Large intestine (tissue), 12 donors: ENCODE measurements around the gene NPY4R. TPM values are rescaled to one million over a fixed set of nuclear protein-coding genes. Genes with fewer than 3 reads are reported as not detected.
"Not testable (repeated sequence)": the region's sequence is repeated elsewhere in the genome, so short reads cannot be mapped to it uniquely, and the experiment has no call there.

Source experiments
- DNase-seq, 2 donors: peaks; one replicate each; pipeline versions ENCODE4 v3.0.0 to v3.0.0-alpha.2; 2013
- H3K27ac ChIP-seq: one replicate; pipeline ENCODE4 v1.5.1; 2013; ENCODE audit warnings: low read length
- H3K27me3 ChIP-seq: 2 replicates; pipeline ENCODE4 v1.6.1; 2013; ENCODE audit warnings: low read length; ENCODE audit not compliant: control insufficient read depth, insufficient read depth
- H3K36me3 ChIP-seq: 2 replicates; pipeline ENCODE4 v1.6.1; 2013; ENCODE audit warnings: low read length; ENCODE audit not compliant: control insufficient read depth, insufficient read depth
- H3K4me1 ChIP-seq: one replicate; pipeline ENCODE4 v1.6.1; 2013; ENCODE audit warnings: low read length; ENCODE audit not compliant: control insufficient read depth, insufficient read depth
- H3K4me3 ChIP-seq: one replicate; pipeline ENCODE4 v1.5.1; 2013; ENCODE audit warnings: low read length
- H3K9me3 ChIP-seq: one replicate; pipeline ENCODE4 v1.6.1; 2013; ENCODE audit warnings: mild to moderate bottlenecking, low read depth, low read length, moderate library complexity; ENCODE audit not compliant: control insufficient read depth
- WGBS: methylation state at CpG from one replicate; pipeline ENCODE4 v1.1.5; 2013; ENCODE audit warnings: low lambda C conversion rate; ENCODE audit not compliant: insufficient coverage; 5-methylcytosine and 5-hydroxymethylcytosine counted together
- long read RNA-seq, 11 donors: transcript quantifications; one replicate each; lab custom pipeline, GENCODE V29; 2026
- polyA plus RNA-seq: library from polyadenylated mRNA; unstranded; fragments of 120-200 nt; gene quantifications from one replicate; pipeline ENCODE4 v1.2.1, GENCODE V29; 2013

NPY4R gene
- polyA plus RNA-seq, result 1.8 TPM
- long read RNA-seq, donor 1, result 0 reads
- long read RNA-seq, donor 2, result 0 reads
- long read RNA-seq, donor 3, result 0 reads
- long read RNA-seq, donor 4, result 0 reads
- long read RNA-seq, donor 5, result 0 reads
- long read RNA-seq, donor 6, result 0 reads
- long read RNA-seq, donor 7, result 0 reads
- long read RNA-seq, donor 8, result 0 reads
- long read RNA-seq, donor 9, result 0 reads
- long read RNA-seq, donor 10, result 0 reads
- long read RNA-seq, donor 11, result 0 reads

- not testable (repeated sequence) for H3K4me1 ChIP-seq, DNase-seq, H3K36me3 ChIP-seq, H3K27me3 ChIP-seq, H3K27ac ChIP-seq, H3K4me3 ChIP-seq, H3K9me3 ChIP-seq
- WGBS, result no CpG with 5 or more reads among the region's 36 CpGs
These were observed at the start of gene NPY4R for GRCh38 chr10:46465765-46466164. TSS of gene NPY4R (minus strand) at chr10:46465958. CDS start at chr10:46462635, 3,323 bp downstream.

- DNase-seq, result no peak
- H3K27ac ChIP-seq, result no peak overlapping the region
- no peaks in the 10 kb centered on the region for H3K36me3 ChIP-seq
- H3K27me3 ChIP-seq, result no peaks in the 10 kb centered on the region
- no peaks in the 10 kb centered on the region for H3K4me1 ChIP-seq
- no peaks in the 10 kb centered on the region for H3K9me3 ChIP-seq
- H3K4me3 ChIP-seq, result no peak overlapping the region
These were observed 49.6 kb upstream of the NPY4R start for GRCh38 chr10:46515366-46515765.

GRCh38 chr10:46514899-46515298 lies 49.1 kb upstream of the NPY4R start:
- no peaks in the 10 kb centered on the region for H3K9me3 ChIP-seq
- H3K27me3 ChIP-seq, result no peaks in the 10 kb centered on the region
- no peak overlapping the region for H3K27ac ChIP-seq
- H3K4me3 ChIP-seq, result no peak overlapping the region
- no peak for DNase-seq
- no peaks in the 10 kb centered on the region for H3K36me3 ChIP-seq
- WGBS, result 74% methylated on average over 3 of the region's 3 CpGs
- no peaks in the 10 kb centered on the region for H3K4me1 ChIP-seq

- Histone ChIP-seq H3K4me1 (no peaks in the 10 kb centered on the region), H3K36me3 (no peaks in the 10 kb centered on the region), H3K9me3 (no peaks in the 10 kb centered on the region), H3K27ac (no peak overlapping the region), H3K4me3 (no peak overlapping the region), H3K27me3 (no peaks in the 10 kb centered on the region)
- 80% methylated on average over 2 of the region's 6 CpGs for WGBS
- DNase-seq, result no peak
These were observed 48.7 kb upstream of the NPY4R start for GRCh38 chr10:46514431-46514861.

GRCh38 chr10:46513333-46513732 lies 47.6 kb upstream of the NPY4R start:
- WGBS, result no CpG with 5 or more reads among the region's 8 CpGs
- H3K27me3 ChIP-seq, H3K4me1 ChIP-seq, H3K27ac ChIP-seq, DNase-seq, H3K36me3 ChIP-seq, H3K9me3 ChIP-seq, H3K4me3 ChIP-seq: not testable (repeated sequence)

GRCh38 chr10:46512725-46513124 lies 47.0 kb upstream of the NPY4R start:
- H3K36me3 ChIP-seq, DNase-seq, H3K4me1 ChIP-seq, H3K9me3 ChIP-seq, H3K4me3 ChIP-seq, H3K27me3 ChIP-seq, H3K27ac ChIP-seq: not testable (repeated sequence)
- WGBS, result no CpG with 5 or more reads among the region's 7 CpGs

- H3K27ac ChIP-seq, H3K36me3 ChIP-seq, H3K9me3 ChIP-seq, H3K27me3 ChIP-seq, H3K4me1 ChIP-seq, DNase-seq, H3K4me3 ChIP-seq: not testable (repeated sequence)
- WGBS, result no CpG with 5 or more reads among the region's 5 CpGs
These were observed 46.2 kb upstream of the NPY4R start for GRCh38 chr10:46512002-46512401.

- H3K27ac ChIP-seq, H3K4me3 ChIP-seq, DNase-seq, H3K36me3 ChIP-seq, H3K4me1 ChIP-seq, H3K9me3 ChIP-seq, H3K27me3 ChIP-seq: not testable (repeated sequence)
- no CpG with 5 or more reads among the region's 3 CpGs for WGBS
These were observed 34.2 kb upstream of the NPY4R start for GRCh38 chr10:46499990-46500389.

- not testable (repeated sequence) for DNase-seq, H3K9me3 ChIP-seq, H3K36me3 ChIP-seq, H3K4me1 ChIP-seq, H3K4me3 ChIP-seq, H3K27me3 ChIP-seq, H3K27ac ChIP-seq
- WGBS, result no CpG with 5 or more reads among the region's 5 CpGs
These were observed 33.4 kb upstream of the NPY4R start for GRCh38 chr10:46498985-46499703.

- no CpG with 5 or more reads among the region's 2 CpGs for WGBS
- H3K4me3 ChIP-seq, H3K36me3 ChIP-seq, H3K27ac ChIP-seq, DNase-seq, H3K27me3 ChIP-seq, H3K9me3 ChIP-seq, H3K4me1 ChIP-seq: not testable (repeated sequence)
These were observed 32.1 kb upstream of the NPY4R start for GRCh38 chr10:46497878-46498277.

DNA sequence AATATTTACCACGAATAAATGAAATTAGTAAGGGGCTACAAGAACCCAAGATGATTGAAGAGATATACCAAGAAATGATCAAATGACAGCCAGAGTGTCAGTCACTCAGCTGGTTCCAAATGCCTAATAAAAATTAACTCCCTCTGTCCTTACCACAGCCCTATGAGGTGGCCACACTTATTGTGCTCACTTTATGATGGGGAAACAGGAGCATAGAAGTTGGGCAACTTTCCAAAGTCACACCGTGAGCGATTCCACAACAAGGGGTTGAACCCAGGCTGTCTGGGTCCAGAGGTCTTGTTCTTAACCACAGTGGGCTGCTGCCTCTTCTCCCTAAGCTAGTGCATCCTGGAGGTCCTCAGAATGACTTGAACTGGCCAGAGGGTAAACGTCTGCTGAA lies 31.6 kb upstream of the NPY4R start:
- H3K4me3 ChIP-seq, H3K27me3 ChIP-seq, H3K9me3 ChIP-seq, H3K4me1 ChIP-seq, H3K27ac ChIP-seq, H3K36me3 ChIP-seq, DNase-seq: not testable (repeated sequence)
- WGBS, result no CpG with 5 or more reads among the region's 4 CpGs
